A204.1 (cell line): Measurements from ENCODE around the gene THEM4.

ENCODE experiments used
- FAIRE-seq: peaks from 2 replicates; lab custom pipeline; 2012; peaks lifted over from hg19 to GRCh38; lab: Jason Lieb, UNC

Gene THEM4

DNA sequence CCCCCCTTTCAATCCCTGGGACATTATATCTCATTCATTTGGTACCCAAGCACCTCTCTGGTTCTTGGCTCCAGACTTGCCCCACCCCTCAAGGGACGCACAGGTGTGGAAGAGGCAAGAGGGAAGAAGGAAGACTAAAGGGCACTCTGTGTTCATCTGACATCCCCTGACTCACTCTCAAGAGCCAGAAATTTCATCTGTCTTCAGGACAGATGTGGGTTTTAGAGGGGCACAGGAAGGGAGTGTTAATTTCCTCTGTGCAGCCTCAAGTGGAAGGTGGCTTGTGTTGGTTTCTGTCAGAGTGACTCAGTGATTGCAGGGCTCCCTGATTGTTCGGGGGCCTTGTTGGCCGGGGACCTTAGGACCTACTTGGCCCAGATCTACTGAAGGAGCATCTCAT, 72.1 kb downstream of the THEM4 start:
- FAIRE-seq: no peak

DNA sequence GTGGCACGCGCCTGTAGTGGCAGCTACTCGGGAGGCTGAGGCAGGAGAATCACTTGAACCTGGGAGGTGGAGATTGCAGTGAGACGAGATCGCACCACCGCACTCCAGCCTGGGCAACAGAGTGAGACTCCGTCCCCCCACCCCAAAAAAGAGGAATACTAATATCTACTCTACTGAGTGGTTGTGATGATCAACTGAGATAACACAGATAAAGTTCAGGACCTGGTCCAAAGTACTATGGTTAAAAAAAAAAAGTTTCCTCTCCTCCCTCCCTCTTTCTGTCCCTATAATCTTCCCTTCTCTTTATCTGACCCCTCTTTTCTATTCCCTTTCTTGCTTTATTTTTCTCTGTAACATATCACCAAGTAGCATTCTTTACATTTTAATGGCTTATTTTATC, 73.7 kb downstream of the THEM4 start:
- no peak for FAIRE-seq

DNA sequence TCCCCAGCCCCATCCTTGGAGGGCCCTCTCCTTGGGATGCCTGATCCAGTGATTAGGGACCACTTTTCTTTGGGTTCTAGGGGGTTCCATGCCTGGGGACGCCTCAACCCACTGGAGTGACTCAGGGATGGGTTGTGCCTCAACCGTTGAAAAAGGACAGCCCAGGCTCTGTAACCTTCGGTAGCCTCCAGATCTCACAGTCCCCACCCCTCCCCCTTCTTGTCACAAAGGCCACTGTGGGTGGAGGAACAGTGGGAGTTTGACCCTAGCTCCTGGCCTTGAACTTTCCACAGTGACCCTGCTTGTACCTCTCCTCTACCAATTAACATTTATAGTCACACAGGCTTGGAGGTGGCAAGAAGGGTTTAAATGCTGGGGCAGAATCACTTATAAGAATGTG, 75.1 kb downstream of the THEM4 start:
- FAIRE-seq: no peak

DNA sequence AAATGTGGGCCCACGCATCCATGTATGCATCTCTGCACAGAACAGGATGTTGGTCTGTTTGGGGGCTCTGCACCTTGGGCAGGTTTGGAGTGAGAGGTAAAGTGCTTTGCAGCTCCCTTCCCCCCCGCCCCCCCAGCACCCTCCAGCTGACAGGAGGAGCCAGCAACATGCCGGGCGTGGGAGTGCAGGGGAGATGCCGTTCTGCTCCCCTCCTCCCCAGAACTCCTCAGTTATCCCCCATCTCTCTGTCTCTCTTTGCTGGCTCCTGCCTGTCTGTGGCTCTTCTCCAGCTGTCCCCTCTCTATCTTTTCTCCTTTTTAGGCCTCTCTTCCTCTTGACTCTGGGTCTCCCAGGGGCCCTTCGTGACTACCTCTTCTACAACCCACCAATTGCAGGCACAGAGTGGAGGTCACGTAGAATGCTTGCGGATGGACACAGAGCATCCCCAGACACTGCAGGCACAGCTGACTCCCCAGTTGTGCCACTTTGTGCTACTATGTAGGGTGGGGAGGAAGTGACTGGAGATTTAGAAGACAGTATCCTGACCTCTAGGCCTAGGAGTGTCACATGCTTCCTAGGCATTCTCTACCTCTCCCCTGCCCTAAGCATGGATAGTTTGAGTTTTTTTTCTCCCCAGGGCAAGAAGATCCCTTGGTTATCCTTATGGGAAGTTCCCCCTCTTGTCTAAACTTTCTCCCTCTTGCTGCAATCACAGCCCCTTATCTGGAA, 76.0 kb downstream of the THEM4 start:
- no peak for FAIRE-seq

DNA sequence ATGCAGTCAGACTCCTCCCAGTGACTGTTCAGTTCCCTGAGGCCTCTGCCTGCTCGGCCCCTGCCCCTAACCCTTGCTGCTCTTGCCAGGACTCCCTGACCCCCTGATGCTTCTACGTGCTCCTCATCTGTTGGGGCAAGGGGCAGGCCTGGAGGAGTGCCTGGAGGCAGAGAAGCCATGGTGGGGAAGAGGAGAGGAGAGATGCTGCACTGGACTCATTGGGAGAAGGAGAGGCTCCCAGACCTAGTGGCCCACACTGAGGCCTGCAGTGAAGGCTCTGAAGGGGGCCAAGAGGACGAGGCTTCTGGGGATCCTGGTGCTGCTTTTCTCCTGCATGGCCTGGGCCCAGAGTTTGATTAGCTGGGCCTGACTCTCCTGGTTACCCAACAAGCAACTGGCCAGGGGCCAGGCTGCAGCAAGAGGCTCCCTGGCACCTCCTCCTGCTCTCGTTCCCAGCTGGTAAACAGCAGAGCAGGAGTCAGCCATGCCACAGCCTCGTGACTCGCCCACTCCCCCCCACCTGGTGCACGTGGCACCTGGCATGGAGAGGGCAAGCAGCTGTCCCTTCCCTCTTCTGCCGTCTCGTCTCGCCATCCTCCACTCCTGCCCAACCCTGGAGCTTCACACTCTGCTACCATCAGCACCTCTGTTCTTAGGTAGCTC, 76.9 kb downstream of the THEM4 start:
- no peak for FAIRE-seq

DNA sequence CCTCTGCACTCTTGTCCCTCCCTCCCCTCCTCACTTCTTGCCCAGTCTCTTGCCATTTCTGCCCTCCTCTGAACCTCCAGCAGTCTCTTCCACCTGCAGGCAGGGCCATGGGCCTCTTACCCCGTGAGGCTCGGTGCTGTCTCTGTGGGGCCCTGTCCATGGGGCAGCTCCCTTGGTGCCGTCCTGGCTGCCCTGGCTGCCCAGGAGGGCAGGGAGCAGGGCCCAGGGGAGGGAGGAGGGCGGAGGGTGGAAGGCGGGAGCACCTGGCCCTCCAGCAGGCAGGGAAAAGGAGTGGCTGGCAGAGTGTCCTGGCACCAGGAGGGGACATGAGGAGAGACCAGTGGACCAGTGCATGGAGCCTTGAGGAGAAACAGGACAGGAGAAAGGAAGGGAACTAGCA, 77.7 kb downstream of the THEM4 start, which contains the start of gene RORC:
TSS of gene RORC (minus strand) at position 198 of the 400 bp plus-strand sequence. CDS start at position 160, 38 bp downstream.
- no peak for FAIRE-seq

DNA sequence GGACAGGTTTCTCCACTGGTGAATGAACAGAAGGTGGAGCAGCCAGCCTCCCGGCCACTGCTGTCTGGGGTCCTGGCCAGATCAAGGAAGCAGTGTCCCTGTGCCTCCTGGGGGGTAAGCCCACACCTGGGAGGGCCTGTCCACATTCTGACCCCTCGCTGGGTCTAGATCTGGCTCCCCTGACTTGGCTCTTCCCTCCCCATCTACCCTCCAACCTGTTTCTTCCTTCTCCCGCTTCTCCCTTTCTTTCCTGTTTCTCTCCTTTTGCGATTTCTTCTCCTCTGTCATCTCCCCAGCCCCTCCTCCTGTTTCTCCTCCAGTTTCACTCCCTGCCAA, 78.1 kb downstream of the THEM4 start:
- no peak for FAIRE-seq

DNA sequence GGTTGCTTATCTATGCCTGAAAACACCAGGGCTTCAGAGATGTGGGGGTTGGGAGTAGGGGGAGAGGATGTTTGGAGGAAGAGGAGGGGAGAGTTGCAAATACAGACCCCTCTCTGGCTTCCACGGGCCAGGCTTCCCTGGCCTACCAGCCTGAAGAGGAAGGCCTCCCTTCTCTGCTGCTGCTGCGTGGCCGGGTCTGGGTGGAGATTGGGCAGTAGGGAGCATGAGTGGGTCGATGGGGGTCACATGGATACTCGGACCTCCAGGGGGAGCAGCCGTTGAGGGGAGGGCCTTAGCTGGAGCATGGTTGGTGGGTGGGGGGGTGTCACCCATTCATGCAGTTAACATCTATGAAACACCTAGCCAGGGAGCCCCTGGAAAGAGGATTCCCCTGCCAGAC, 79.3 kb downstream of the THEM4 start:
- FAIRE-seq: no peak

DNA sequence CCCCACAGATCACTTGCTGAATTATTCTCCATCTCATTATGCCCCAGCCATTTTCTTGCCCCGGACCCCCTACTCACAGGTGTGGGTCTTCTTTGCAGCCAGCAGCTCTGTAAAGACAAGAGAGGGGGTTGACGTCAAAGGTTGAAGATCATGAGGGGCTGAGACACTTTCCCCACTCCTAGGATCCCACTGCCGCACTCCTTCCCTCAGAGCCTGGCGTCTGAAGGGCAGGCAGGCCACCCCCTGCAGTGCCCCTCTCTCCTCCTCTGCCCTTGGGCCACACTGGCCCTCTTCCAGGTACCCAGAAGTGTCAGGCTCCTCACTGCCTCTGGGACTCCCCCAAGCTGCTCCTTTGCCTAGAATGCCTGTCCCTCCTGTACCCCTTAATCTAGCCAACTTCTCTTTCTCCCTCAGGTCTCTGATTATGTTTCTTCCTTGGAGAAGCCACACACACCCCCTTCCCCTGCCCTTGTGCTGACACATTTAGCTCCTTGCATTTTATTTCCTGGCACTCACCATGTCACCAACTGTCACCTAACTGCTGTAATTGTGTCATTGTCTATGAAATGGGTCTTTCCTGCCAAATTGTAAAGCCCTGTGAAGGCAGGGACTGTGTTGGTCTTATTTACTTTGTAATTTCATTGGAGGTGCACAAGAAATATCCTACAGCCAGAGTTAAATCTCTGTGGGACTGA, 79.8 kb downstream of the THEM4 start:
- FAIRE-seq: no peak

DNA sequence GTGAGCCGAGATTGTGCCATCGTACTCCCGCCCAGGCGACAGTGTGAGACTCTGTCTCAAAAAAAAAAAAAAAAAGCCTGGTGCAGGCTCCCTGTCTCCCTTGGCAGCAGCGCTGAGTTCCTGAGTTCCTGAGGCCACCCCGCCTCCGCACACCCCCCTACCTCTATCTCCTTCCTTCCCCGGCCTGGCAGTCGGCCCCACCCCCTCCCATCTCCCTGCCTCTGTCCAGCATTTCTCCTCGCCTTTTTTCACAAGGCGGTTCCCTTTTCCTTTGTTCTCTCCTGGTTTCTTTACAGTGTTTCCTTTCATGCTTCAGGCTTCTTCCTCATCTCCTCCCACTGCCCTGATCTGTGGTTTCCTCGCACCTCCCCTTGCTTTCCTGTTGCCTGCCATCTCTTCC, 80.4 kb downstream of the THEM4 start:
- FAIRE-seq: no peak

DNA sequence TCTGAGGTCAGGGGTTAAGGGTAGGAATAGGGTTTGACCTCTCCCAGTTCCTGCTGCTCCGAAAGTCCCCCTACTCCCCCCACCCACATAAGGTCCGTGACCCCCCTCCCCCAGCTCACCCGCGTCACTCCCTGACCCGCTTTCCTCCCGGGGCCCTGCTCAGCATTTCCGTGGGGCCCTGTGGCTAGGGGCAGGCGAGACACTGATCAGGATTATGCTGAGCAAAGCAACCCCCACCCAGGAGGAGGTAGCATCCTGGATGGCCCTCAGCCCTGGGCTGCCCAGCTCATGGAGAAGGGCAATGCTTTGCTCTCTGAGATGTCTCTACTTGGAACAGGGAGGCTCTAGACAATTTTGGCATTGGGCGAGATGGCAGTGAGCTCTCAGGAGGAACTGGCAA, 81.5 kb downstream of the THEM4 start:
- FAIRE-seq: no peak

DNA sequence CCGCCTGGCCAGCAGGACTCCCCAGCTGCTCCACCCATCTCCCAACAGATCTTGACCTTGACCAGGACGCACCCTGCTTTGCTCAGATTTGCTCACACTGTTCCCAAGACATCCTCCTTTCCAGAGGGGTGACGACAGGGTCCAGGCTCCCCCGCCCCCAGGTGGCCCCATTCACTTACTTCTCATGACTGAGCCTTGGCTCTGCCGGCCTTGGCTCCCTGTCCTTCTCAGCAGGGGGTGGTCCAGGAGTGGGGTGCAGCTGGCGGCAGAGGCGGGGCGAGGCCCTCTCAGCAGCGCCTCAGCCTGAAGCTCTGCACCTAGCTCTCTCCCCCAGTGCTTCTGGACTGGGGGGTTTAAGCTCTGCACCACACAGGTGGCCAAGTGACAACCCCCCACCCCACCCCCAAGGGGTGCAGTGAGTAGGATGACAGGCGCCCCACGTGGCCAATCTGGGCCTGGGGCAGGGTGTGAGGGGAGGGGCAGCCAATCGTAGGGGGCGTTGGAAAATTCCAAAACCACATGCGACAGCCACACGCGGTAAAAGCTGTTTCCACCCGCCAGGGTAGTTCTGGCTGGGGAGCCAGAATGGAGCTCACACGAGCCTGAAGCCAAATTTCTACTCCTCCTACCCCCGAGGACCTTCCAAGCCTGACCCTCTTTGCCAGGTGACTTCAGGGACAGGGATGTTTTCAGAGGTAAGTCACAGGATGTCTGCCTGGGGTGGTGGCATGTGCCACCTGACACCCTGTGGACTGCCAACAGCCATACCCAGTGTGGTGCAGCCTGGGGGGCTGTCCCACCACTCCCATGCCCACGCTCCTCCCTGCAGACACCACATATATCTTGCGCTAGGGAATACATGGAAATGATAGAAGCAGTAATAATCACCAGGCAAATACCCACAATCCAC, 83.3 kb downstream of the THEM4 start:
- no peak for FAIRE-seq

DNA sequence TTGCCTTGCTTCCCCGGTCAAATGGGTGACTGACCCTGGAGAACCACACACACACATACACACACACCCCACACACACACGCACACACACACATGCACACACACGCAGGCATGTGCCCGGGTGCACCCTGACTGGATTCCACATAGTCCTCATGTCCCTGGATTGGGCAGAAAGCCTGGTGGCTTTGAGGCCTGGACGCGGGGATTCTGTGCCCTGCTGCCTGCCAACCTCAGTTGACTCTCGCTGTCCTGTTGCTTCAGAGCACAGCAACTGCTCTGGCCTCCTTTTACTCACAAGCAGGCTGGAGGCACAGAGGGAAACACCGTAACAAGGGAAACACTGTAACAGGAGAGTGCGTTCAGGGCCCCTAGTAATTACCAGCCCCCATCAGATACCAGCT, 84.1 kb downstream of the THEM4 start:
- no peak for FAIRE-seq
